PFSK-1 (cell line): ENCODE measurements around the gene LRCH4.

Experiments used
- POLR2AphosphoS5 ChIP-seq: IDR thresholded peaks from 2 replicates; pipeline ENCODE4 v1.6.1; 2012; ENCODE audit warnings: low read depth, mild to moderate bottlenecking, control low read depth, low read length, moderate library complexity
- TF ChIP-seq, protein P1 (sequence below), 2 experiments: IDR thresholded peaks; 2 replicates each; pipeline versions ENCODE4 v1.6.1 to v1.8.0; 2011 to 2012; ENCODE audit warnings: low read depth in 2 of 2, low read length in 2 of 2, control low read depth in 1 of 2, inconsistent platforms in 1 of 2, mild to moderate bottlenecking in 1 of 2, moderate library complexity in 1 of 2; ENCODE audit not compliant: insufficient read depth in 1 of 2

DNA sequence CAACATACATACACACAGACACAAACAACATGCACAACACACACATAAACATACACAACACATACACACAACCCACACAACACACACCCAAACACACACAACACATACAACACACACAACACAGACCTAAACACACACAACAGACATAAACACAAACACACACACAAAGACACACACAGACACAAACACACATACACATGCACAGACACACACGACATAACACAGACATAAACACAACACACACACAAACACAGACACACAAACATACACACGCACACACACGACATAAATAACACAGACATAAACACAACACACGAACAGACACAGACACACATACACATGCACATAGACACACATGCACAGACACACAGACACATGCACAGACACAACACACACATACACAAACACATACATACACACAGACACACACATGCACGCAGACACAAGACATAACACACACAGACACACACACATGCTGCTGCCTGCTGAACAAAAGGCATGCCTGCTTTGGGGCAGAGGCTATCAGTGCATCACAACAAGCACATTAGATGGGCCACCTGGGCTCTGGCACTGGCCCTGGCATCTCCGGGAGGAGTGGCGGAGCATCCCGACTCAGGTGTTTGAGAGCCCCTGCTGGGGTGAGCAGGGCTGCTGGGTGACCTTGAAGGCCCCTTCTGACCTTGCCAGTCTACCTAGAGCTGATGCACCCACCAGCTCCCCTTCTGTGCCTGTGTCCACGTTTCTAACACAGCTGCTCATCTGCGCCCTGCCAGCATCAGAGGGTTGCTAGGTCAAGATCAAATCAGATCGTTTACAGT is 5.3 kb downstream of the LRCH4 start:
- no peak for TF ChIP-seq POLR2AphosphoS5
- TF ChIP-seq, protein P1, sequence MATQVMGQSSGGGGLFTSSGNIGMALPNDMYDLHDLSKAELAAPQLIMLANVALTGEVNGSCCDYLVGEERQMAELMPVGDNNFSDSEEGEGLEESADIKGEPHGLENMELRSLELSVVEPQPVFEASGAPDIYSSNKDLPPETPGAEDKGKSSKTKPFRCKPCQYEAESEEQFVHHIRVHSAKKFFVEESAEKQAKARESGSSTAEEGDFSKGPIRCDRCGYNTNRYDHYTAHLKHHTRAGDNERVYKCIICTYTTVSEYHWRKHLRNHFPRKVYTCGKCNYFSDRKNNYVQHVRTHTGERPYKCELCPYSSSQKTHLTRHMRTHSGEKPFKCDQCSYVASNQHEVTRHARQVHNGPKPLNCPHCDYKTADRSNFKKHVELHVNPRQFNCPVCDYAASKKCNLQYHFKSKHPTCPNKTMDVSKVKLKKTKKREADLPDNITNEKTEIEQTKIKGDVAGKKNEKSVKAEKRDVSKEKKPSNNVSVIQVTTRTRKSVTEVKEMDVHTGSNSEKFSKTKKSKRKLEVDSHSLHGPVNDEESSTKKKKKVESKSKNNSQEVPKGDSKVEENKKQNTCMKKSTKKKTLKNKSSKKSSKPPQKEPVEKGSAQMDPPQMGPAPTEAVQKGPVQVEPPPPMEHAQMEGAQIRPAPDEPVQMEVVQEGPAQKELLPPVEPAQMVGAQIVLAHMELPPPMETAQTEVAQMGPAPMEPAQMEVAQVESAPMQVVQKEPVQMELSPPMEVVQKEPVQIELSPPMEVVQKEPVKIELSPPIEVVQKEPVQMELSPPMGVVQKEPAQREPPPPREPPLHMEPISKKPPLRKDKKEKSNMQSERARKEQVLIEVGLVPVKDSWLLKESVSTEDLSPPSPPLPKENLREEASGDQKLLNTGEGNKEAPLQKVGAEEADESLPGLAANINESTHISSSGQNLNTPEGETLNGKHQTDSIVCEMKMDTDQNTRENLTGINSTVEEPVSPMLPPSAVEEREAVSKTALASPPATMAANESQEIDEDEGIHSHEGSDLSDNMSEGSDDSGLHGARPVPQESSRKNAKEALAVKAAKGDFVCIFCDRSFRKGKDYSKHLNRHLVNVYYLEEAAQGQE (IDR thresholded peaks at IDR 0.05; ENCODE audit: insufficient read depth in 1 of 2, low read depth in 2 of 2, low read length in 2 of 2): no peak
